Fibroblast of pulmonary artery (primary cell): ENCODE results near the gene ITSN1.

Source experiments
- DNase-seq: peaks from one replicate; pipeline ENCODE4 v3.0.0-alpha.2; 2010; ENCODE audit warnings: low read depth
- H3K4me3 ChIP-seq: replicated peaks from 2 replicates; pipeline ENCODE4 v1.5.1; 2011; ENCODE audit warnings: low read depth, mild to moderate bottlenecking, control low read depth, low read length, moderate library complexity
- TF ChIP-seq, protein P1 (sequence below): IDR thresholded peaks from 2 replicates; pipeline ENCODE4 v1.5.1; 2011; ENCODE audit warnings: mild to moderate bottlenecking, control low read depth, low read length, inconsistent platforms; ENCODE audit errors: missing control alignments

Gene ITSN1

DNA sequence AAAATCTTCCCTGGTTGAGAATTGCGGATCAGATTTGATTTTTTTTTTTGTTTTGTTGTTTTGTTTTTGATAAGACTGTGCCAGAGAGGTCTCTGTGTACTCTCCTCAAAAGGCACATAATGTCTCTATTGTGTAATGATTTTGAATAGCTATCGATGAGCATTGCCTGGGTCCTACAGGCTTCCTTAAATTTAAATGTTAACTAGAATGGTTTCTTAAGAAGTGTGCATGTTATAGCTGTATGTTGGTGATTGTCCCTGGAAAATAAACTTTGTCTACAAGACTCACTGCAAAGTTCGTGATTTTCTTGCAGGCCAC lies 121.2 kb downstream of the ITSN1 start:
- no peak for DNase-seq
- H3K4me3 ChIP-seq: no peak overlapping the region
- TF ChIP-seq, protein P1, sequence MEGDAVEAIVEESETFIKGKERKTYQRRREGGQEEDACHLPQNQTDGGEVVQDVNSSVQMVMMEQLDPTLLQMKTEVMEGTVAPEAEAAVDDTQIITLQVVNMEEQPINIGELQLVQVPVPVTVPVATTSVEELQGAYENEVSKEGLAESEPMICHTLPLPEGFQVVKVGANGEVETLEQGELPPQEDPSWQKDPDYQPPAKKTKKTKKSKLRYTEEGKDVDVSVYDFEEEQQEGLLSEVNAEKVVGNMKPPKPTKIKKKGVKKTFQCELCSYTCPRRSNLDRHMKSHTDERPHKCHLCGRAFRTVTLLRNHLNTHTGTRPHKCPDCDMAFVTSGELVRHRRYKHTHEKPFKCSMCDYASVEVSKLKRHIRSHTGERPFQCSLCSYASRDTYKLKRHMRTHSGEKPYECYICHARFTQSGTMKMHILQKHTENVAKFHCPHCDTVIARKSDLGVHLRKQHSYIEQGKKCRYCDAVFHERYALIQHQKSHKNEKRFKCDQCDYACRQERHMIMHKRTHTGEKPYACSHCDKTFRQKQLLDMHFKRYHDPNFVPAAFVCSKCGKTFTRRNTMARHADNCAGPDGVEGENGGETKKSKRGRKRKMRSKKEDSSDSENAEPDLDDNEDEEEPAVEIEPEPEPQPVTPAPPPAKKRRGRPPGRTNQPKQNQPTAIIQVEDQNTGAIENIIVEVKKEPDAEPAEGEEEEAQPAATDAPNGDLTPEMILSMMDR: no peak

DNA sequence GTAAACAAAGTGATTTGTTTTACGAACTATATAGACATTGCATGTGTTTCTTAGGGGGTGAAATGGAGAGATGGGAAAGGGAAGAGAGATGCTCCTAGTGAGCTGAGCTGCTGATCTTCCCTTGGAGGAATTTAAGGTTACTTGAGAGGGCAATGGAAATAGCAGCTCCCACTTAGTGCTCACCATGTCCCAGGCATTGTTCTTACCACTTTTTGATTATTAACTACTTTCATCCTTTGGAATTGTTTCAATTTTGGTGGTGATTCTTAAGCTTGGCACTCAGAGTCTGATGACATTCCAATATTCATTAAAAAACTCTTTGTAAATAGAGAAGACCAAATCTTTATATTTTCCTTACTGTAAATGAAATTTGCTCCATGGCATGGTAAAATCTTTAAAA lies 124.9 kb downstream of the ITSN1 start:
- TF ChIP-seq, protein P1: no peak
- DNase-seq: peak; percentile 41
- H3K4me3 ChIP-seq: no peak overlapping the region

DNA sequence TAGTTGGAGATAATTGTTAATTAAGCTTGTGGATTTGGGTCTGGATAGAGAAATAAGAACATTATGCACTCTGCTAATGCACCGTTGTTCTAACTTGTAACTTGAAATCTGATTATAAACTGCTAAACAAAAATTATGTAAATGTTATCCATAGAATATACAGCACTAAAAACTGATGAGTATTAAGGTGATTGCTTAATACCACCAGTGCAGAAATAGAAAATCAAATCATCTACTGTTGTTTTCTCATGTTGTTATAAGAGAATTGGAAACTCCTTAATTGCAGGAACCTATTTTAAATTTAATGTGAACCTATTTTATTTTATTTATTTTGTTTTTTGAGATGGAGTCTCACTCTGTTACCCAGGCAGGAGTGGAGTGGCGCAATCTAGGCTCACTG lies 125.7 kb downstream of the ITSN1 start:
- DNase-seq: no peak
- H3K4me3 ChIP-seq: no peak overlapping the region
- TF ChIP-seq, protein P1: no peak

DNA sequence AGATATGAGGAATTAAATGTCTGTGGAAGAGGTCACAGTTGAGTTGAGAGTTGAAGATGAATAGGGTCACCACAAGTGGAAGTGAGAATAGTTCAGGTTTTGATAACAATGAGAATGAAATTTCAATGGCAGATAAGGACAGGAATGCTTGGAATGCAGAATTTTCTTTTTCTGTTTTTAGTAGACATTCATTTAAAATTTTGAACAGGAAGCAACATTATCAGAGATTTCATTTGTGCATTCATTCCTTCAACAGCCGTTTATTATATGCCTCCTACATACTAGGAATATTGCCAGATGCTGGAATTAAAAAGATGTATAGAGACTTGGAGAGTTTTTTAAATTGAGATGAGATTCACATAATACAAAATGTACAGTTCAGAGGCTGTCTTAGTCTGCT lies 126.8 kb downstream of the ITSN1 start:
- no peak overlapping the region for H3K4me3 ChIP-seq
- no peak for DNase-seq
- TF ChIP-seq, protein P1: no peak

DNA sequence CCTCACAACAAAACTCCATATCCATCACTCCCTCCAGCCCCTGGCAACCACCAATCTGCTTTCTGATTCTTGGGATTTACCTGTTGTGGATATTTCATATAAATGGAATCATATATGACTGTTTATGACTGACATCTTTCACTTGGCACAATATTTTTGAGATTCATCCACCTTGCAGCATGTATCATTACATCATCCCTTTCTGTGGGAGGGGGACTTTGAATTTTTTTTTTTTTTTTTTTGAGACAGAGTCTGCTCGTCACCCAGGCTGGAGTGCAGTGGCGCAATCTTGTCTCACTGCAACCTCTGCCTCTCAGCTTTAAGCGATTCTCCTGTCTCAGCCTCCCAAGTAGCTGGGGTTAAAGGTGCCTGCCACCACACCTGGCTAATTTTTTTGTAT lies 128.2 kb downstream of the ITSN1 start:
- H3K4me3 ChIP-seq: no peak overlapping the region
- TF ChIP-seq, protein P1: no peak
- no peak for DNase-seq

DNA sequence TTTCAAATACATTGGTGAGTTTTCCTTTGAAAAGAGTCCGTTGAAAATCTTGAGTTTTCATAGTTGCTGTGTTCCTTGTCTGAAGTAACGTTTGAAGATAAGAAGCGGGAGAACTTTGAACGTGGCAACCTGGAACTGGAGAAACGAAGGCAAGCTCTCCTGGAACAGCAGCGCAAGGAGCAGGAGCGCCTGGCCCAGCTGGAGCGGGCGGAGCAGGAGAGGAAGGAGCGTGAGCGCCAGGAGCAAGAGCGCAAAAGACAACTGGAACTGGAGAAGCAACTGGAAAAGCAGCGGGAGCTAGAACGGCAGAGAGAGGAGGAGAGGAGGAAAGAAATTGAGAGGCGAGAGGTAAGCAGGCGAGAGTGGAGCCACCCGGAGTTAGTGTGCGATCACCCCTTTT lies 129.7 kb downstream of the ITSN1 start:
- TF ChIP-seq, protein P1: no peak
- DNase-seq: no peak
- no peak overlapping the region for H3K4me3 ChIP-seq

DNA sequence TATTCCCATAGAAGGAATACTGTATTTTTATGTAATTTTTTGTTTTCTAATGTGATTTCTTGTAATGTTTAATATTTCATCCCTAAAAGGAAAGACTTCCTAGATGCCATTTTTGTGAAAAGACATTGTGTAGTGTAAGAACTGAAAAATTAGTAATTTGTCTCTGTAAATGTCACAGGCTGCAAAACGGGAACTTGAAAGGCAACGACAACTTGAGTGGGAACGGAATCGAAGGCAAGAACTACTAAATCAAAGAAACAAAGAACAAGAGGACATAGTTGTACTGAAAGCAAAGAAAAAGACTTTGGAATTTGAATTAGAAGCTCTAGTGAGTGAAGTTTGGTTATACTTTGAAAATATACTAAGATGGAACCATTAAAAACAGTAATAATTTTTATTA lies 132.2 kb downstream of the ITSN1 start:
- no peak overlapping the region for H3K4me3 ChIP-seq
- TF ChIP-seq, protein P1: no peak
- no peak for DNase-seq
